GM21360 (cell line): ENCODE results near the gene GNAT1.

ENCODE experiments used
- ATAC-seq: cut with Tn5 transposase; IDR thresholded peaks from one replicate; pipeline ENCODE4 v1.9.1; 2021; ENCODE audit warnings: mild to moderate bottlenecking, moderate library complexity; ENCODE audit not compliant: unreplicated experiment

GNAT1 gene

DNA sequence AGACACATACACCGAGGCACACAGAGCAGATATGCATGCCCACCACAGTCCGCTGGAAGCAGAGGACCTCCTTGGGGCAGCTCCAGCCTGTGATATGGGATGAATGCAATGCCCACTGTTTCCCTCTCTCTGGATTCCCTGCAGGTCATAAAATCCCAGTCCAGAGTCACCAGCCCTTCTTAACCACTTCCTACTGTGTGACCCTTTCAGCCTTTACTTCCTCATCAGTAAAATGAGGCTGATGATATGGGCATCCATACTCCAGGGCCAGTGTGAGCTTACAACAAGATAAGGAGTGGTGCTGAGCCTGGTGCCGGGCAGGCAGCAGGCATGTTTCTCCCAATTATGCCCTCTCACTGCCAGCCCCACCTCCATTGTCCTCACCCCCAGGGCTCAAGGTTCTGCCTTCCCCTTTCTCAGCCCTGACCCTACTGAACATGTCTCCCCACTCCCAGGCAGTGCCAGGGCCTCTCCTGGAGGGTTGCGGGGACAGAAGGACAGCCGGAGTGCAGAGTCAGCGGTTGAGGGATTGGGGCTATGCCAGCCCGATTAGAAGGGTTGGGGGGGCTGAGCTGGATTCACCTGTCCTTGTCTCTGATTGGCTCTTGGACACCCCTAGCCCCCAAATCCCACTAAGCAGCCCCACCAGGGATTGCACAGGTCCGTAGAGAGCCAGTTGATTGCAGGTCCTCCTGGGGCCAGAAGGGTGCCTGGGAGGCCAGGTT is at the start of gene GNAT1:
TSS of gene GNAT1 (plus strand) at position 675 of the 725 bp plus-strand sequence. CDS start 116 bp downstream, outside the sequence.
- ATAC-seq, result no peak

DNA sequence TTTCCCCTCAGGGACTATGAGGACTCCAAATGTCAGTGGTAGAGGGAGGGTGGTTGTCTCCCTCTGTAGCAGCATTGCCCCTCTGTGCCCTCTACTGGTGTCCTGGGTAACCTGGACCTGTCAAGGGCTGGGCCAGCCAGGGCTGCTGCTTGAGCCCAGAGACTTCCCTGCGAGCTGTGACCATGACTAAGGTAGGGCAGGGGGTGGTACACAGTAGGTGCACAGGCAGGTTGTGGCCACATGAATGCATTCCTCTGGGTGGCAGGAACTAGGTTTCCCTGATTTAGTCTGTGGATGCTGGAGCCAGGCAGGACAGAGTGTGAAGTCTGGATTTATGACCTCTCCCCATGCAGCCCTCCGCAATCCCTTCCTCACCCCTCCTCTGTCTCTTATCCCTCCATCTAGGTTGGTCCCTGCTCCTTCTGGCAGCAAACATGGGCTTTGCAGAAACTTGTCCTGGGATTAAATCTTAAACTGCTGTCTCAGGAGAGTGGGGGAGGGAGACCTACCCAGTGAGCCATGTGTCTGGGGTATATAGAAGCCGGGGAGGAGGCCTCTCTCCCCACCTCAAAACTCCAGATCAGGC is 45.0 kb upstream of the GNAT1 start:
- no peak for ATAC-seq

- ATAC-seq, result no peak
These were observed 44.4 kb upstream of the GNAT1 start for GRCh38 chr3:50147016-50147415.

GRCh38 chr3:50147447-50147846 is 44.0 kb upstream of the GNAT1 start:
- no peak for ATAC-seq

GRCh38 chr3:50147861-50148260 is 43.5 kb upstream of the GNAT1 start:
- ATAC-seq, result no peak

DNA sequence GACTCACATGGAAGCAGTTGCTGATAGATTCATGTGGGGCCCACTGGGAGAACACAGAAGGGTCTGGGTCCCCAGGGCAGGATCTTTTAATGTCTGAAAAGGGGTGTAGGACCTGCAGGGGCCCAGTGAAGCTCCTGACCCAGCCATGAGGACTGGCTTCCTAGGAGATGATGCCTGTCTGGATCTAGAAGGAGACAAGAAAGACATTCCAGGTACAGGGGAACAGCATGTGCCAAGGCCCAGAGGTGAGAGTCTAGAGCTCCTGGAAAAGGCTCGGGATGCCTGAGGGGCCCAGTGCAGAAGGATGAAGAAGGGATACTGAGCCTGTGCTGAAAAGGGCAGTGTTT is 41.0 kb upstream of the GNAT1 start:
- no peak for ATAC-seq

DNA sequence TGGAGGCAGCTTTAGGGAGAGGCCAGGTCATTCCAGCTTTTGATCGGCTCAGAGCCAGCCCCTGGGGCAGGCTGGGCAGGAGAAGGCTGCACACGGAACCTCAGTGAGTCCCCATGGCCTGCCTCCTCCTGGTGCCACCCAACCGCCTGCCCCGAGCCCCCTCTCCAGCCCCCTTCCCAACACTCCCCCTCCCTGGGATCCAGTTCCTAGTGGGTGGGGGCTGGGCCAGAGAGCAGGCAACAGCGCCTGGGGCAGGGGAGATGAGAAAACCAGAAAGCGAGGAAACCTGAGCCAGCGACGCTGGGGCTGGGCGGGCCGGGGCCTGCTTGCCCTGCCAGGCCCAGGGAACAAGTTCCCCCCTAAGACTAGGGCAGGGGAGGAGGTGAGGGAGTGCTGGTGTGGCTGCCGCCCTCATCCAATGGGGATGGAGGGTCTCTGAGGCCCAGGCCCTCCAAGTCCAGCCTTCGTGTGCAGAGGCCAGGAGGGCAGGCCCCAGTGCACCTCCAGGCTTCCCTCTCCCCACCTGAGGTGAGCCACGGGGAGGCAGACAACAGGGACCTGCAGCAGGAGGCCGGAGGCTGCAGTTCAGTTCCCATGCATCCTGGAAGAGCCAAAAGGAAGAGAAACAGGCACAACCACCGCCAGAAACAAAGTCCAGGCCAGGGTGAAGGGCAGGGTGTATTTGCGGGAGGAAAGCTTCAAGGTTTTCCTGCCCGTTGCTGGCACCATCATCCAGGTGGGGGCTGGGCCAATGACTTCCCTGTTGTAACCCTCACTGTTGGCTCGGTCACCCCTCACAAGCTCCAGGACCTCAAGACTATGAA is 40.3 kb upstream of the GNAT1 start:
- no peak for ATAC-seq

DNA sequence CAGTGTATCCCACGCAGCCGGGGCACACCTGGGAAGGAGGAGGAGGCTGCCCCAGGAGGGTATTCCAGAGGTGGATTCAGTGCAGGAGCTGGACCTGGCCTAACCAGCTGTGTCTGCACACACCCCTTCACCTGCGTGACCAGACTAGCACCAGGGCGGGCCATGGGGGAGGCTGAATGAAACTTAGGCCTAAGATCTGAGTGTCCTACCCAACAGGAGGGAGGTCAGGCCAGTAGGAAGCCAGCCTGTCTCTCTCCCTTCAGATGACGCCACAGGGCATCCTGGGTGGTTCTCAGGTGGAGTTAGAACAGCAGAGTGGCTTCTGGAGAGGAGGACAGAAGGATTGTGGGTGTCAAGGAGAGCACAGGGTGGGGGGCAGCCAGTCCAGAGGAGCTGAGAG is 39.7 kb upstream of the GNAT1 start:
- no peak for ATAC-seq

- no peak for ATAC-seq
These were observed 37.5 kb upstream of the GNAT1 start for GRCh38 chr3:50153782-50154475.

- no peak for ATAC-seq
These were observed 37.0 kb upstream of the GNAT1 start for GRCh38 chr3:50154476-50154839.

GRCh38 chr3:50154840-50155490 is 36.4 kb upstream of the GNAT1 start, which contains the start of gene SEMA3F:
SEMA3F (plus strand) TSS chr3:50155324; CDS start chr3:50159623, 4,299 bp downstream.
- no peak for ATAC-seq

GRCh38 chr3:50155491-50155878 is 35.9 kb upstream of the GNAT1 start:
- ATAC-seq, result no peak

DNA sequence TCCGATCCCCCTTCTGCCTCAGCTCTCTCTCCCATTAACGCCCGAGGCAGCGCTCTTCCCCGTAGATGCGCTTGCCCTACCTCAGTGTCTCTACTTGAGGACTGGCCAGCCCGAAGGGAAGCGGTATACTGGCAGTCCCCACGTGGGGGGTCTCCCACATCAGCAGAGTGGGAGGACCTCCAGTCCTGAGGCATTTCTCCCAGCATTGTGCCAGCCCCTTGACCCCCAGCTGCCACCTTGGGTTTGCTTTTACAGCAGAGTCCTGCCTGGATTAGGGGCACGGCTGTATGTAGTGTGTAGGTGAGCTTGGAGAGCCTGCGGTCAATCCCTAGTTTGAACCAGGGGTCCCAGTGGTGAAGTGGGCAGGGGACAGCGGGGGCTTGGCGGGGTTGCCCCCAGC is 35.5 kb upstream of the GNAT1 start:
- no peak for ATAC-seq

DNA sequence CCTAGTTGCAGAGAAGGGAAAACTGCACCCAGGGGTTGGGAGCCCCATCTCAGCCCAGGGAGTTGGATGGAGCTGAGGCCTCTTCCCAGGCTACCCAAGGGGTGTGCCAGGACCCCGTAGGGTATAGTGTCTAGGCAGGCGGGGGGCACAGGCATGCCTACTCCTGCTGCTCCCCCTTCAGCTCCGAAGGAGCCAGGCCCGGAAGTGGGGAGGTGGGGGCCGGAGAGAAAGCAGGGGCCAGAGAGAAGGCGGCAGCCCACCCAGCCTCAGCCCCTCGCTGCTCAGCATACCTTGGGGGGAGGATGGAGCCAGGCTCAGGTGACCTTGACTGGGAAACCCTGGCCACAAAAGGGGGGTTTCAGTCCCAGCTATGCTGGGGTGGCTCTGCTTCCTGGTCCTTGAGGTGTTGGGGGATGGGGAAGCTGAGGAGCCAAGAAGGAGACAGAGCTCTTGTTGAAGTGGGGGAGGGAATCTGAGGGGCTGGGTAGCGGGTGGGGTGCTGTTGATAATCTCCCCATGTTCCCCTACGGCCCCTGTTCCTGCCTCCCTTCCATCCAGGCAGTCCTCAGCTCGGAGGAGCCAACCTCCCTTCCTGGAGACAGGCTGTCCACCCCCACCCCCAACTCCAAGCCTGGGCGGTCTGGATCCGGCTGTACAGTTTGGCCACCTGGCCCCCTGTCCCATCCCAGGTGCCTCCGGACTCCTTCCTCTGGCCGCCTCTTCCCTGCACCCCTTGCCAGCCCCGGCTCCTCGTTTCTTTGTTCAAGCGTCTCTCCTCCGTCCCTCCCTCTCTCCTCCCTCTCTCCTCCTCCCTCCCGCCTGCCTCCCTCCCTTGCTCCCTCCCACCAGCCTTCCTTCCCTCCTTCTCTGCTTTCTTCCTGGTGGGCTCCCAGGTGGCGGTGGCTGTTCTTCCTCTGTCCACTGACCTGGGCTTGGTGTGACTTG is 34.6 kb upstream of the GNAT1 start:
- ATAC-seq, result no peak

- ATAC-seq, result no peak
These were observed 33.4 kb upstream of the GNAT1 start for GRCh38 chr3:50157827-50158529.

DNA sequence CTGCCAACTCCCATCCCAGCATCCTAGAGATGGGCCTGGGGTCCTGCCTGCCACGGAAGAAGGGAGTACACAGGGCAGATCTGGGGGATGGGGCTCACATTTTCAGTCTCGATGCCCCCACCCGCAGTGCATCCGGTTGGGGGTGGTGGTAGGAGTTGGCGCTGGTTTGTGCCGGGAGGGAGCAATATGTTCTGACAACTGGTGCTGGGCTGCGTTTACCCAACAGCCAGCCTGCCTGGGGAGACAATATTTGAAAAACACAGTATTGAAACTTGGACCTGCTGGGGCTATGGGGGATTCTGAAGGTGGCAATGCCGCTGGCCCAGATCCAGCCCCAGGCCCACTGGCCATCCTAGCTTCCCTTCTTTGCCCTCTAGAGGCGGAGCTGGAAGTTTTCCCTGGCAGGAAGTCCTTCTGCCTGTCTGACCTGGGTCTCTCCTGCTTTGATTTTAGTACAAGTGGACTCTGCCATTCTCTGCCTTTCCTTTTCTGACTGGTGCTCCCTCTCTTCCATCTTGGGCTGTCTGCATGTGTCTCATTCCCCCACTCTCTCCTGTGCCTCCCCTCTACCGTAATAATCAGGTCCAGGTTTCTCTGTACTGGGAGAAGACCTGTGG is 32.8 kb upstream of the GNAT1 start:
- no peak for ATAC-seq

- ATAC-seq, result no peak
These were observed 30.8 kb upstream of the GNAT1 start for GRCh38 chr3:50160561-50160983.

GRCh38 chr3:50161320-50161719 is 30.1 kb upstream of the GNAT1 start:
- no peak for ATAC-seq
